NCI-H1436 treated with DMSO at 0.1 percent for 48 hours (cell line): ENCODE measurements around the gene SPTLC3.
A peak's percentile ranks its signal among the peaks of the same experiment; 100 is the strongest.

Experiments used
- DNase-seq: peaks from one replicate; lab custom pipeline; 2025; lab: John Stamatoyannopoulos, UW

SPTLC3 gene

DNA sequence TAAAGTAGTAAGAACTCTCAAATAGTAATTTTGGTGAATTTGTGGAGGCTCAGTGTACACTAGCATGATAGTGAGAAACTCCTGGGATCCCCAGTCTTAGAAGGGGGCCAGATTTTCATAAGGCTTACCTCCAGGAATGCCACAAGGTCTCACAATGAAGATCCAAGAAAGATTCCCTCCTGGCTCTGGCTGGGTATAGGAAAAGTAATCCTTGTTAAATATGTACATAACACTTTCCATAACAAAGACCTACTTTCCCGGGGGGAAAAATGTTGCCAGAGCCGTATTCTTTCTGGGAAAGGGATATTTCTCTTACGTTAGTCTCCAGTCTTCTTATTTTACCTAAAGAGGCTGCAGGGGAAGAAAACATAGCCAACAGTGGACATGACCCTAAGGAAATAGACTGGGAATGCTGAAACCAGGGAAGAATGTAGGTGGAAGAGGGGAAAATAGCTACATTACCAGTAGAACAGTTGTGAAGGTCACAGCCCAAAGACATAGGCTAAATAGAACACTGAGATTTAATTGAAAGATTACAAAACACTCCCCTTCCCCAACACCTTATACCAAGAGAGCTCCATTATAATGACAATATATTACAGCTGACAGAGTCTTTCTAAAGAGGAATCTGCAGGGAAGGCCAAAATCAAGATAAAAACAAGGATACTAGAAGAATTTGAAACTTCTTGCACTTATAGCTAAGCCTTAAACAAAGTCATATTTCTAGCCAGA is 177.4 kb downstream of the SPTLC3 start:
- DNase-seq, result no peak

DNA sequence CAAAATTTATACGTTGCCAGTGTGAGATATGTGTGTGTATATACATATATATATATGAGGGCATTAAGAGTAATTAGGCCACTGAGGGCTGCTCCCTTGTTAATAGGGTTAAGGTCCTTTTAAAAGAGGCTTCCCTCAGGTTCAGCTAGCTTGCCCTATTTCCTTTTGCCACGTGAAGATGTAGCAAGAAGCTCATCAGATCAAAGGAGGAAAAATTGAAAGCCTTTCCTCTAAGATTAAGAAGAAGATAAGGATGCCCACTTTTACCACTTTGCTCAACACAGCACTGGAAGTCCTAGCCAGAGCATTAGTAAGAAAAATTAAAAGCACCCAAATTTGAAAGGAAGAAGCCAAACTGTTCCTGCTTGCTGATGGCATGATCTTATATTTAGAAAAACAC is 179.1 kb downstream of the SPTLC3 start:
- no peak for DNase-seq

GRCh38 chr20:13199279-13199678 is 190.5 kb downstream of the SPTLC3 start:
- DNase-seq, result no peak

DNA sequence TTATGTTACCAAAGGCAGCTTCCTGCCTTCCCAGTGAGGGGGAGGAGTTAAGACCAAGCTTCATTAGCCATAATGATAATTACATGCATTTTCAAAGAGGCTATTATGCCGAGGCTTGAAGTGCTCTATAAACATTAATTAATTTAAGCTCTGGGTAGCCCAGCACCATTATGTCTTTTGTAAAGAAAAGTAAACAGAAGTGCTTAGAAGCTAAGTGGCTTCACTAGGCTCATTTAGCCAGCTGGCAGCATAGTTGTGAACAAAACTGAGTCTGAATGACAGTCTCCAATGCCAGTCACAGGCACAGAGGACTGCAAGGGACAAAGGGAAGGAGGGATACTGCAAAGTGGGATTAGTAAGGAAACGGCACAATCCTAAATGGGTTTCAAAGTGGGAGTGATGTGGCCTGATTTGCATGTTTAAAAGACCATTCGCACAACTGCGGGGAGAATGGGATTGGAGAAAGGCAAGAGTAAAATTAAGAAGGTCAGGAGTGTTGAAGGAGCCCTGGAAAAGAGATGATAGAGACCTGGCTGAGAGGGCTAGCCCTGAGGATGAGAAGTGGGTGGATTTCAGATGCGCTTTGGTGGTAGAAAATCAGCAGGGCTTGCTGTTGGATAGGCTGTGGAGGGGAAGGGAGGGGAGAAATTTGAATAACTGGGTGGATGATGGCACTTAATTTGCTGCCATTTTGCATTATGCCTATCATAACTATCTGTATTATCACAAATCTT is 192.2 kb downstream of the SPTLC3 start:
- peak; percentile 99 for DNase-seq

DNA sequence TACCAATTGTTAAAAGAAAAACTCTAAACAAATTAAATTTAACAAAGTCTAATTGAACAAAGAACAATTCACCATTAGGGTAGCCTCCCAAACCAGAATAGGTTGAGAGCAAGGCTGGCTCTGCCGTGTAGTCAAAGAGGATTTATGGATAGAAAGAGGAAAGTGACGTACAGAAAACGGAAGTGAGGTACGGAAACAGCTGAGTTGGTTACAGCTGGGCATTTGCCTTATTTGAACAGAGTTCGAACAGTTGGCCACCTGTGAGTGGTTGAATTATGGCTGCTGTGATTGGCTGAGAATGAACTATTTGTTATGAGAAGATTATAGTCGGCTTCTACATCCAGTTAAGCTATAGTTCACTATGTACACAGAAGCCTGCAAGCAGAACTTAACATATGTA is 193.8 kb downstream of the SPTLC3 start:
- peak; percentile 63 for DNase-seq

GRCh38 chr20:13205425-13205824 is 196.7 kb downstream of the SPTLC3 start:
- DNase-seq, result no peak

GRCh38 chr20:13205848-13206434 is 197.2 kb downstream of the SPTLC3 start:
- DNase-seq, result no peak

DNA sequence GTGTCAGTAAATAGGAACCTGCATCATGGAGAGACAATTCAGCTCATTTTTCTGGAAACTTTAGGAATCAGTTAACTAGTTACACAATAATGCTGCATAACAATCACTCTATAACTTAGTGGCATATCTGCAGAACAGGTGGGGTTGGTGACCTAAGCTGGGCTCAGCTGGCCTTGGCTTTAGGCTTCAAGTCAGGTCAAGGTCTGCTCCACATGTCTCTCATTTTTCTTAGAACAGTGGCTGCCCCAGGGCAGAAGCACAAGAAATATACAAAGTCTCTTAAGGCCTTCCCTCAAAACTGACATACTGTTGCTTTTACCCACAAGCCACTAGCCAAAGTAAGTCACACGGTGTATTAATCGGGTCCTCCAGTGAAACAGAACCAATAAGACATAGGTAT is 198.2 kb downstream of the SPTLC3 start:
- DNase-seq, result no peak

DNA sequence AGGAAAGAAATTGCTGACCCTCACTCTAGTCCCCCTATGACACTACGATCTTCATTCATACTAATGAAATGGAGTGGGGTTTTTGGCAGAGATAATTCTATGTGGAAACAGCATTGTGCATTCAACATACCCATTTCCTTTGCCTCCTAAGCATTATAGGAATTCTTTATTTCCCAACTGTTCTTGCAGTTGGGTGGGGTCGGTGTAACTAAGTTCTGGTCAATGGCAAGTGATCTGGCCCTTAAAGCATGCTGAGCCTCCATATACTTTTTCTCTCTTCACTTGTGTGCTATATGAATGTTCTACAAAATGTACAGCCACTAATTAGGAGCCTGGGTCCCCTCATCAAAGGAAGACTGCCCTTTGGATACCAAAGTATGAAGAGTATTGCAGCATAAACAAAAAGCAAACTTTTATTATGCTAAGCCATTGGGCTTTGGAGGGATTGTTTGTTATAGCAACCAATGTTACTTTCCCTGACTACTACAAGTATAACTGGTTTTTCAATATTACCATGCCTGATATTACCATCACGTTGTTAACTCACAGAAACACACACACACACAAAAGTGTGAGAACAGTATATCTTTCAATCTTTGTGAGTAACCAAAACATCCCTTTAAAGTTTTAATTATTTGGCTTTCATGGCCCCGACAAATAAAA is 203.3 kb downstream of the SPTLC3 start:
- no peak for DNase-seq

GRCh38 chr20:13212750-13213149 is 204.0 kb downstream of the SPTLC3 start:
- no peak for DNase-seq

DNA sequence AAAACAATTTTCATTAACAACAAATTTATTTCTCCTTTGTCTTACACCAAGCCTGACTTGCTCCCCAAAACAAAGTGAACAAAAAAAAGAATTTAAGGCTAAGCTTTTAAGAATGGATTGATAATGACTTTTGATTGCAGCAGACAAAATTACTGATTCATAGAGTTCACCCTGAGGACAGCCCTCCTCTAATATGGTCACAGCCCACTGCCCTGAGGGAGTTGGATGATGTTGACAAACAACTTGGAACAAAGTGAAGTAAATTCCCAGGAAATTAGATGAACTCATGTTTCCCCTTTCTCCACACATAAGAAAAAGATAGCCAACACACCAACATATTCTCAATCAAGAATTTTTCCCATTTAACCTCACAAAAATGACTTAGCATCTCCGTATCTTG is 204.6 kb downstream of the SPTLC3 start:
- DNase-seq, result no peak

GRCh38 chr20:13216533-13216932 is 207.8 kb downstream of the SPTLC3 start:
- DNase-seq, result no peak
